Measurements from ENCODE around the gene CEP120. TPM values are rescaled to one million over a fixed set of nuclear protein-coding genes. Genes with fewer than 3 reads are reported as not detected.
"Not testable (repeated sequence)": the region's sequence is repeated elsewhere in the genome, so short reads cannot be mapped to it uniquely, and the experiment has no call there.

CEP120 gene
- total RNA-seq, 4 donors from 2014 or later = 15.9 to 31.5 (median 23.6) TPM

- DNase-seq (ENCODE audit: low spot score in 2 of 2) = peak; percentile 19 to 31
- peak overlapping the region; percentile 79 to 92 (median 86) for H3K4me3 ChIP-seq
- TF ChIP-seq POLR2A (IDR thresholded peaks at IDR 0.05) = no peak
- no peak for TF ChIP-seq EP300 (IDR thresholded peaks at IDR 0.05)
- TF ChIP-seq CTCF (IDR thresholded peaks at IDR 0.05) = no peak
- peaks cover 0 to 8% (median 0%) of the 10 kb centered on the region in 3 donors for H3K36me3 ChIP-seq
- H3K27ac ChIP-seq = peak overlapping the region; percentile 77 to 94 (median 91)
- 1 to 2% methylated on average over 29 of the region's 45 CpGs for WGBS, 2 donors
- peaks cover 0 to 34% (median 13%) of the 10 kb centered on the region in 4 donors for H3K4me1 ChIP-seq
- H3K27me3 ChIP-seq = no peaks in the 10 kb centered on the region
- no peaks in the 10 kb centered on the region for H3K9me3 ChIP-seq
Measured at GRCh38 chr5:123422433-123423277, 548 bp downstream of the CEP120 start.

- Histone ChIP-seq H3K27me3 (no peaks in the 10 kb centered on the region), H3K36me3 (peaks cover 0 to 13% (median 0%) of the 10 kb centered on the region in 3 donors), H3K9me3 (no peaks in the 10 kb centered on the region), H3K4me3 (peak overlapping the region; percentile 79 to 92 (median 86)), H3K4me1 (peaks cover 0 to 34% (median 13%) of the 10 kb centered on the region in 4 donors), H3K27ac (peak overlapping the region in 2 of 4 donors; percentile 89 to 93)
- TF ChIP-seq EP300 (IDR thresholded peaks at IDR 0.05) (no peak), CTCF (IDR thresholded peaks at IDR 0.05) (no peak), POLR2A (IDR thresholded peaks at IDR 0.05) (no peak)
- 13 to 33% methylated on average over 2 of the region's 2 CpGs for WGBS, 2 donors
- no peak for DNase-seq (ENCODE audit: low spot score in 2 of 2)
Measured at GRCh38 chr5:123421773-123422172, 1.4 kb downstream of the CEP120 start.

GRCh38 chr5:123414974-123415373, 8.2 kb downstream of the CEP120 start:
- DNase-seq (ENCODE audit: low spot score in 2 of 2) = no peak
- H3K4me3 ChIP-seq = no peak overlapping the region
- TF ChIP-seq POLR2A (IDR thresholded peaks at IDR 0.05) (no peak), CTCF (IDR thresholded peaks at IDR 0.05) (no peak), EP300 (IDR thresholded peaks at IDR 0.05) (no peak)
- no peaks in the 10 kb centered on the region for H3K27me3 ChIP-seq
- H3K4me1 ChIP-seq = peaks cover 0 to 5% (median 0%) of the 10 kb centered on the region in 4 donors
- H3K27ac ChIP-seq = no peak overlapping the region
- peaks cover 0 to 75% (median 0%) of the 10 kb centered on the region in 3 donors for H3K36me3 ChIP-seq
- no peaks in the 10 kb centered on the region for H3K9me3 ChIP-seq

GRCh38 chr5:123412206-123412605, 11.0 kb downstream of the CEP120 start:
- H3K36me3 ChIP-seq = peaks cover 0 to 81% (median 0%) of the 10 kb centered on the region in 3 donors
- no peak overlapping the region for H3K4me3 ChIP-seq
- DNase-seq (ENCODE audit: low spot score in 2 of 2) = no peak
- H3K4me1 ChIP-seq = no peaks in the 10 kb centered on the region
- WGBS, 2 donors = 89 to 91% methylated on average over 3 of the region's 3 CpGs
- no peaks in the 10 kb centered on the region for H3K27me3 ChIP-seq
- no peaks in the 10 kb centered on the region for H3K9me3 ChIP-seq
- no peak overlapping the region for H3K27ac ChIP-seq
- no peak for TF ChIP-seq CTCF (IDR thresholded peaks at IDR 0.05)
- no peak for TF ChIP-seq EP300 (IDR thresholded peaks at IDR 0.05)
- TF ChIP-seq POLR2A (IDR thresholded peaks at IDR 0.05) = no peak

GRCh38 chr5:123401999-123402398, 21.2 kb downstream of the CEP120 start:
- DNase-seq (ENCODE audit: low spot score in 2 of 2); H3K9me3 ChIP-seq; H3K27ac ChIP-seq; H3K4me3 ChIP-seq; H3K27me3 ChIP-seq; H3K4me1 ChIP-seq: not testable (repeated sequence)
- 96 to 98% methylated on average over 4 to 6 of the region's 12 CpGs for WGBS, 2 donors
- peaks cover 0 to 78% (median 5%) of the 10 kb centered on the region in 3 donors for H3K36me3 ChIP-seq
